GM21526 (cell line): ENCODE data around the gene FOSL1.
"Not testable (repeated sequence)": the region's sequence is repeated elsewhere in the genome, so short reads cannot be mapped to it uniquely, and the experiment has no call there.

ENCODE experiments used
- ATAC-seq: cut with Tn5 transposase; IDR thresholded peaks from one replicate; pipeline ENCODE4 v1.9.1; 2021; ENCODE audit warnings: moderate library complexity; ENCODE audit not compliant: unreplicated experiment, low FRiP score

The FOSL1 gene

DNA sequence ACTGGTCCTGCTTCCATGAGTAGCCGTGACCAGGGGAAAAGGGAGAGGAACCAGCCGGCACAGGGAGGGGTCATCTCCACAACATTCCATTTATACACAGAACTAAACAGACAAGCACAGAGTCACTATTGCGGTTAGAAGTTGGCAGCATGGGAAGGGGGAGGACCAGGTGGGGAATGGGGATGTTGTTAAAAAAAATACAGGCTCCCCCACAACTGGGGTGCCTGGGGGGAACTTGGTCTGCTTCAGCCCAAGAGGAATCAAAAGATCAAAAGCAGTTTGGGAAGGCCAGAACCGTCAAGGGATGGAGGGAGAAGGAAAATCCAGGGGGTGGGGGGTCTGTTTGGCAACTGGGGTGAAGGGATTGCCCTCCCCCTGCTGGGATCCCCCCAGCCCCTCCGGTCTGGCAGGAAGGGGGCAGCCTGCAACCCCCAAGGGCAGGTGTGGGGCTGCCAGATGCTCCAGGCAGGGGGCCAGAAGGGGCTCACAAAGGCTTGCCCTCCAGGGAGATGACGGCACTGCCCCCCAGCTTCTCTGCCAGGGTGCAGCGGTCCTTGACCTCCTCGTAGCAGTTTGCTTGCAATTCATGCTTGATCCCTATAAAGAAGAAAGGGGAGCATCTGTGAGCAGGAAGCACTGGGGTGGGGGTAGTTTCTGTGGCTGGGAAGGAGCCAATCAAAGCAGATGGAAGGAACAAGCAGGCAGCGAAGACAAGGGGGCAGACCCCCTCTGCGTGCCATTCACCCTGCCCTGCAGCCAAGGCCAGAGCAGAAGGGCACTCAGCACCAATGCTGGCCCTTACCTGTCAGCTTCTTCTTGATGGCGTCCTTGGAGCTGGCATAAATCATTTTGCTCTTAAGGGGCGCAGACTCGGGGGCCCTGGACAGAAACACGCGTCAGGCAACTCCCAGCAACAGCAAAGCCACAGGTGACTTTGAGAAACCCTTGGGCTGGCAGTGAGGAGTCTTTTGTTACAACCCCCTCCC lies 45.0 kb downstream of the FOSL1 start:
- no peak for ATAC-seq

DNA sequence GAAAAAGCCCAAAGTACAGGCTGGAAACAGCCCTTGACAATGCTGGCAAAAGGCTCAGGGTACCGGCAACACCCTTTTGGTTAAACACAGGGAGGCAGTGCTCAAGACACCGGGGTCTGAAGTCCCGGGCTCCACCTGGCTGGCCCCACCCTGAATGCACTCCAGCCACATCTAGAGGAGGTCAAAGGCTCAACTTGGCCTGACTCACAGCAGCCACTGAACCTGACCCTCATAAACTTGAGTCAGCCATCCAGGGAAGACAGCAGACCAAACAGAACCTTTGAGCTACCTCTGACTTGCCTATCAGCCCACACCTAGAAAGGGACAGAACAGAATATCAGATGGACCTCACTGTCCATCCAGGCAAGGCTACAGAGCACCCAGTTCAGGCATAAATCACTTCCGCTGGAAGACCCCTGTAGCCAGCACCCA lies 46.0 kb downstream of the FOSL1 start:
- no peak for ATAC-seq

- no peak for ATAC-seq
These were observed 46.8 kb downstream of the FOSL1 start for GRCh38 chr11:65853246-65853979.

DNA sequence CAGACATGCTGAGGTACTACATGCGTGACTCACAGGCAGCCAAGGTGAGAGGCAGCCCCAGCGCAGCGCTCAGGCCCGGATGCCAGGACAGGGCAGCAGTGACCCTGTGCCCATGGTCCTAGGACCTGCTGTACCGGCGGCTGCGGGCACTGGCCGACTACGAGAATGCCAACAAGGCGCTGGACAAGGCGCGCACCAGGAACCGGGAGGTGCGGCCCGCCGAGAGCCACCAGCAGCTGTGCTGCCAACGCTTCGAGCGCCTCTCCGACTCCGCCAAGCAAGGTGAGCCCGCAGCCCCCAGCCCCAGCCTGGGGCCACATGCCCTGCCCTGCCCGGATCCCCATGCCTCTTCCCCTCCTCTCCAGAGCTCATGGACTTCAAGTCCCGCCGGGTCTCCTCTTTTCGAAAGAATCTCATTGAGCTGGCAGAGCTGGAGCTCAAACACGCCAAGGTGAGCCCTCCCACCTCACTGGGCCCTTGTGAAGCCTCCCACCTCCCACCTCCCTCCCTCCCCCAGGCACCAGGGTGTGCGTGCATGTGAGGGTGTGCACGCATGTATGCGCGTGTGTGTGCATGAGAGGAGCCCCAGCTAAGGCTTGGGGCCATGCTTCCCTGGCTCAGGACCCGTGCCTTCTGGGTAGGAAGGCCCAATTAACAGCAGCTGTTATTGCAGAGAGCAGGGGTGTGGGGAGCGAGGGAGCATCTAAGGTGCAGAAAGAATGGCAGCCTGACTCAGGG lies 47.5 kb downstream of the FOSL1 start:
- ATAC-seq = no peak

GRCh38 chr11:65851811-65852507 lies 48.2 kb downstream of the FOSL1 start:
- ATAC-seq = no peak

- ATAC-seq = no peak
These were observed 49.1 kb downstream of the FOSL1 start for GRCh38 chr11:65851083-65851579.

GRCh38 chr11:65850217-65851082 lies 49.7 kb downstream of the FOSL1 start:
- no peak for ATAC-seq

- ATAC-seq = no peak
These were observed 50.4 kb downstream of the FOSL1 start for GRCh38 chr11:65849771-65850216.

GRCh38 chr11:65849366-65849765 lies 50.8 kb downstream of the FOSL1 start:
- no peak for ATAC-seq

GRCh38 chr11:65848693-65849092 lies 51.5 kb downstream of the FOSL1 start:
- not testable (repeated sequence) for ATAC-seq

DNA sequence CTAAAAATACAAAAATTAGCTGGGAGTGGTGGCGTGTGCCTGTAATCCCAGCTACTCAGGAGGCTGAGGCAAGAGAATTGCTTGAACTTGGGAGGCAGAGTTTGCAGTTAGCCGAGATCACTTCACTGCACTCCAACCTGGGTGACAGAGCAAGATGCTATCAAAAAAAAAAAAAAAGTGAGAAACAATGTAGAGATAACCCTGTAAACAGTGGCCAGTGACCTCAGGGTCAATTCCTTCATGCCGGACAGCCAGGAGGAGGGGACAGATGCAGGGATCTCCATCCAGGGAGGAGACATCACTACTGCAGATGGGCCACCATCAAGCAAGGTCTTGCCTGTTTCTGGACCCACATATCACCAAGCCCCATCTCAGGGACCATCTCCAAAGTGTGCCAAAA lies 52.4 kb downstream of the FOSL1 start:
- ATAC-seq = no peak

DNA sequence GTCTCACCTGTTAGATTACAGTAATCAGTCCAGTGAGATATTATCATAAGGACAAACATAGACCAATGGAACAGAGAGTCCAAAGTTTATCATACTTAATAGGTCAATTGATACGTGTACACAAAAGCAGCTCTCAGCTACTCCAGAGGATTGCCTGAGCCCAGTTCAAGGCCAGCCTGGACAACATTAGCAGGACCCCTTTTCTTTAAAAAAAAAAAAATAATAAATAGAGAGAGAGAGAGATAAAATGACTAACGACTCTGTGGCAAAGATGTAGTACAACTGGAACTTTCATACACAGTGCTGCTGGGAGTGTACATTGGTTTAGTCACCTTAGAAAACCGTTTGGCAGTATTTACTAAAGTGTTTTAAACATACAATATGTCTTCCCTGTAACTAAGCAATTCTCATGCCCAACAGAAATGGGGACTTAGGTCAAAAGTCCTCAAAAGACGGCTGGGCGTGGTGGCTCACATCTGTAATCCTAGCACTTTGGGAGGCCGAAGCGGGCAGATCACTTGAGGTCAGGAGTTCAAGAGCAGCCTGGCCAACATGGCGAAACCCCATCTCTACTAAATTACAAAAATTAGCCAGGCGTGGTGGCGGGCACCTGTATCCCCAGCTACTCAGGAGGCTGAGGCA lies 55.8 kb downstream of the FOSL1 start:
- ATAC-seq = no peak

- no peak for ATAC-seq
These were observed 56.4 kb downstream of the FOSL1 start for GRCh38 chr11:65843811-65844210.

GRCh38 chr11:65842144-65842543 lies 58.0 kb downstream of the FOSL1 start:
- no peak for ATAC-seq
